ENCODE results near the gene P2RX3.
"Not testable (repeated sequence)": the region's sequence is repeated elsewhere in the genome, so short reads cannot be mapped to it uniquely, and the experiment has no call there.

P2RX3 gene

GRCh38 chr11:57353852-57354251 is 15.7 kb downstream of the P2RX3 start:
- no peak for DNase-seq

GRCh38 chr11:57354699-57355098 is 16.5 kb downstream of the P2RX3 start:
- no peak for DNase-seq

- no peak for DNase-seq
These were observed 18.1 kb downstream of the P2RX3 start for GRCh38 chr11:57356268-57356667.

- DNase-seq: no peak
These were observed 19.2 kb downstream of the P2RX3 start for GRCh38 chr11:57357310-57357709.

- no peak for DNase-seq
These were observed 19.7 kb downstream of the P2RX3 start for GRCh38 chr11:57357856-57358255.

- no peak for DNase-seq
These were observed 20.4 kb downstream of the P2RX3 start for GRCh38 chr11:57358543-57358961.

- DNase-seq: no peak
These were observed 20.8 kb downstream of the P2RX3 start for GRCh38 chr11:57358991-57359390.

- no peak for DNase-seq
These were observed 21.2 kb downstream of the P2RX3 start for GRCh38 chr11:57359396-57359795.

- no peak for DNase-seq
These were observed 21.9 kb downstream of the P2RX3 start for GRCh38 chr11:57359896-57360690.

- peak; percentile 20 for DNase-seq
These were observed 22.8 kb downstream of the P2RX3 start for GRCh38 chr11:57360991-57361390.

- not testable (repeated sequence) for DNase-seq
These were observed 23.3 kb downstream of the P2RX3 start for GRCh38 chr11:57361420-57361819.

GRCh38 chr11:57361926-57362325 is 23.8 kb downstream of the P2RX3 start:
- DNase-seq: no peak

GRCh38 chr11:57363131-57364080 is 25.3 kb downstream of the P2RX3 start:
- DNase-seq: no peak

GRCh38 chr11:57364851-57365660 is 26.9 kb downstream of the P2RX3 start:
- no peak for DNase-seq

GRCh38 chr11:57368106-57368844 is 30.1 kb downstream of the P2RX3 start:
- peak; percentile 27 for DNase-seq

- DNase-seq: no peak
These were observed 30.7 kb downstream of the P2RX3 start for GRCh38 chr11:57368845-57369232.

- no peak for DNase-seq
These were observed 32.1 kb downstream of the P2RX3 start for GRCh38 chr11:57370251-57370650.

- DNase-seq: no peak
These were observed 32.8 kb downstream of the P2RX3 start for GRCh38 chr11:57370941-57371340.

GRCh38 chr11:57373146-57373545 is 35.0 kb downstream of the P2RX3 start:
- DNase-seq: no peak

- no peak for DNase-seq
These were observed 36.8 kb downstream of the P2RX3 start for GRCh38 chr11:57374966-57375365.

GRCh38 chr11:57375490-57375889 is 37.3 kb downstream of the P2RX3 start:
- DNase-seq: no peak
